ENCODE data around the gene ZNF175.

The ZNF175 gene

DNA sequence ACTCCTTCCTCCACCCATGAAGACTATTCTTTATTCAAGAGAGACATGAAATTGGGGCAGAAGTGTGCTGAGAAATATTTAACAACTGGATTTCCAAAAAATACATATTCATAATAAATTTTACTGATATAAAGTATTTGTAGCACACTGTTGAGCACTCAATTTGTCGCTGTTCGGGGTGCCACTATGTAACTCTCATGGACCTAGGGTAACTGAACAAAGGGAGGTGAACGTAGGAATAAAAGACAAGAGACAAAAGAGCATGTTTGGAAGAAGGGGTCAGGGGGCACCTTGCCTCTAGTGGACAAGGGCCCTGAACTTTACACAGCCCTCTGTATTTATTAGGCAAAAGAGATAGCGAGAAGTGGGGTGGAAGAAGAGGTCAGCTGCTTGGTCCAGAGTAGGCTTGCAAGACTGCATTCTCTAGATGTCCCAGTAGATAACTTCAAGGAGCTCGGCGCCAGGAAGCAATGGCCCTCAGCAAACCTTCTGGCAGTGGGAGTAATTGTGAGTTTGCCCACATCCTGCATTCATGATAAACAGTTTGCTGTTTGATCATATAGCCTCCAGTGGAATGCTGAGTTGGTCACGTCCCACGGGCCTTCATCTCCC, 4.5 kb upstream of the ZNF175 start:
- TF ChIP-seq, protein P1, sequence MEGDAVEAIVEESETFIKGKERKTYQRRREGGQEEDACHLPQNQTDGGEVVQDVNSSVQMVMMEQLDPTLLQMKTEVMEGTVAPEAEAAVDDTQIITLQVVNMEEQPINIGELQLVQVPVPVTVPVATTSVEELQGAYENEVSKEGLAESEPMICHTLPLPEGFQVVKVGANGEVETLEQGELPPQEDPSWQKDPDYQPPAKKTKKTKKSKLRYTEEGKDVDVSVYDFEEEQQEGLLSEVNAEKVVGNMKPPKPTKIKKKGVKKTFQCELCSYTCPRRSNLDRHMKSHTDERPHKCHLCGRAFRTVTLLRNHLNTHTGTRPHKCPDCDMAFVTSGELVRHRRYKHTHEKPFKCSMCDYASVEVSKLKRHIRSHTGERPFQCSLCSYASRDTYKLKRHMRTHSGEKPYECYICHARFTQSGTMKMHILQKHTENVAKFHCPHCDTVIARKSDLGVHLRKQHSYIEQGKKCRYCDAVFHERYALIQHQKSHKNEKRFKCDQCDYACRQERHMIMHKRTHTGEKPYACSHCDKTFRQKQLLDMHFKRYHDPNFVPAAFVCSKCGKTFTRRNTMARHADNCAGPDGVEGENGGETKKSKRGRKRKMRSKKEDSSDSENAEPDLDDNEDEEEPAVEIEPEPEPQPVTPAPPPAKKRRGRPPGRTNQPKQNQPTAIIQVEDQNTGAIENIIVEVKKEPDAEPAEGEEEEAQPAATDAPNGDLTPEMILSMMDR (IDR thresholded peaks at IDR 0.05): no peak

DNA sequence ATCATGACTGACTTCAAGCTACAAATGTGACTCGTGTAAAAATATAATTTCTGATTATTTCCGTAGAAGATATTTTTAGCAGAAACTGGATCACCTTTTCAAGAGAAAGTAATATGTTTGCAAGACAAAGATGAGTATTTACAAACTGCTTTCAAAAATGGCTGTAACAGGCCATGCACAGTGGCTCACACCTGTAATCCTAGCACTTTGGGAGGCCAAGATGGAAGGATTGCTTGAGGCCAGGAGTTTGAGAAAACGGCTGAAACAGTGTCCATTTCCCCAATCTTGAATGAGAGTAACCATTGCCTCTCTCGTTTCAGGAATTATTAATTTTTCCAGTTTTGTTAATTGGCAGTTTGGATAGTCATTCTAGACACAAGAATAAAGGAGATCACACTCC, 3.5 kb upstream of the ZNF175 start:
- TF ChIP-seq, protein P1 (IDR thresholded peaks at IDR 0.05): no peak

DNA sequence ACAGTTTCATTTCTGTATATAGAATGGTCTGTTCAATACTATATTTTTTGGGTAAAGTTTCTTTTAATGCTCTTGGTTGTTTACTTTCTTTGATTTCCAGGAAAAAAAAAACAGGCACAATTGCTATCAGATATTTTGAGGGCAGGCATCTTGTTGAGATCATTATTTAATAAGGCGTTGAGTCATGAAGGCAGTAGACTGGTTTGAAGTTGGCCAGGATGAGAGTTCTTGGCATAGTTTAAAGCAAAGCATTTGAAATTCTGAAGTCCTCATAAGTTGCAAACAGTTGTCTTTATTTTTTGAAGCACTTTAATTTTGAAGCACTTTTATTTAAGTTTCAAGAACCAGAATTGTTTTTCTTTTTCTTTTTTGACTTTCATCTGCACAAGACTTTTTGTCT, 2.6 kb upstream of the ZNF175 start:
- TF ChIP-seq, protein P1 (IDR thresholded peaks at IDR 0.05): no peak

DNA sequence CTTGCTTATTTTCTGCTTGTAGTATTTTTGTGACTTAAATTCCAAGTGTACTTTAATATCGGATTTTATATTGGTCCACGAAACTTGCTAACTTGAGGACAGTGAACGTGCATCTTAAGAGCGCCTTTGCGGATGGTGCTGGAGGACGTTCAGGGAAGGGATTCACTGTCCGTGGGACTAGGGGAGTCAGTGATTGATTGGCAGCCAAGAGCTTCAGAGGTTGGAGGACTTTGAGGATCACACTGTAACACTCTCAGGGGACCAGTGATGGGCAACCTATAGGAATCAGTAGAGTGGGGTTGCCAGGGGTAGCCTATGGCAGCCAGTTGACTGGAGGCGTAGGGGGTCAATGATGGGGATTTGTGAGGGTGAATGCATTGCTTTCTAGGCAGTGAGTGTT, 516 bp downstream of the ZNF175 start:
- TF ChIP-seq, protein P1 (IDR thresholded peaks at IDR 0.05): no peak

DNA sequence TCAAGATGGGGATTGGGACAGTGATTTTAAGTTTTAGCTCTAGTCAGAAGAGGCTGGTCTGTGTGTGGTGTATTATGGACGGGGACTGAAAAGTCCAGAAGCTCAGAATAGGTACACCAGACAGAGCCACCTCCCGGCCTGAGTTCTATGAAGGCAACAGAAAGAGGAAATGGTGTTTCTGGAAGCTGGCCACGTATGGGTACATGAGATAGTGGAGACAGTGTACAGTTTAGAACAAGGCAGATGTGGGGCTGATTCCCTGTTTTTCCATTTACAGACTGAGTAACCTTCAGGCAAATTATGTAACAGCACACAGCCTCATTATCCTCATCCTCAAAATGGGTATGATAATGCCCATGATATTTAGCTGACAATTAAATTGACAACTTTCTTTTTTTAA, 1.3 kb downstream of the ZNF175 start:
- TF ChIP-seq, protein P1 (IDR thresholded peaks at IDR 0.05): no peak

DNA sequence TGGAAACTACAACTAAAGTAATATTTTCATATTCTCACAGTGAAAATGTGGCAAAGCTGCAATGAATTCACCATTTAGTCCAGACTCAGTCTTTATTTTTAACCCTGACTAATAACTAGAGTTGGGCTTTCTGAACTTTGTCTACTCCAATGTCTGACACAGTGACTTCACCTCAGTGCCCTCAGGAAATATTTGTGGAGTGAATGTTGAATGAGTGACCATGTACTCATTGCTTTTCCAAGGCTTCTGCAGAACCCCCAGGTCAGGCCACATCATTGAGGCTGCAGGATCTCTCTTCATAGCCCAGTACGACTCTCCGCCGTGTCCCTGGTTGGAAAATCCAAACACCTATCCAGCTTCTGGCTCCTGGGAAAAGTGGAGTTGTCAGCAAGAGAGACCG, 1.8 kb downstream of the ZNF175 start:
- TF ChIP-seq, protein P1 (IDR thresholded peaks at IDR 0.05): no peak

DNA sequence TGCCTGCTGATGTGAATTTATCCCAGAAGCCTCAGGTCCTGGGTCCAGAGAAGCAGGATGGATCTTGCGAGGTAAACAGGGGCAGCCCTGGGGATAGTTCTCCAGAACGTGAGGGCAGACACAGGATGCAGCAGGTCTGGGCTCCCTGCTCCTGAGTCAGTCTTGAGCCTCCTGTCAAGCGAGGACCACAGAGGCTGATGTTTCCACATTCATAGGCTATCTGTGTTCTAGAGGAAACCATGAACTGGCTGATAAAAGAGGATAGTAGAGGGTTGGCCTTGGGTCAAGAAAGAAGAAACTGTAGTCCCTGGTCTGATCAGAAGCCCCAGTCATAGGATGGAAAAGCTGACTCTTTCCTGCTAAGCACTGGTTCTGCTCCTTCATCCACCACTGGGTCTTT, 2.2 kb downstream of the ZNF175 start:
- TF ChIP-seq, protein P1 (IDR thresholded peaks at IDR 0.05): no peak

DNA sequence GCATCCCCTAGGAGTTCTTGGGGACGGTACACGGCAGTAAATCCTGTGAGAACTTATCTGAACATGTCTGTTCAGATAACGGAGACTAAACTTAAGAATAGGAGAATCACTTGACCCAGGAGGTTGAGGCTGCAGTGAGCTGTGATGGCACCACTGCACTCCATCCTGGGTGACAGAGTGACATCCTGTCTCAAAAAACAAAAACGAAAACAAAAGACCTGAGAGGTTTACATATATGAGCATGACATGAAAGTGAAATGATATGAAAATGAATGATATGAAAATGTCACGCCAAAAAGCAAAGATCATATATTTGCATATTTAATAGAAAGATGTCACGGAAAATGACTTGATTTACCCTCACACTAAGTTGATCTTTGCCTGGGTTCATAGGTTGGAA, 5.8 kb downstream of the ZNF175 start:
- TF ChIP-seq, protein P1 (IDR thresholded peaks at IDR 0.05): no peak

Data from LNCAP (cell line).